ENCODE results near the gene DOCK7.

The DOCK7 gene

GRCh38 chr1:62676611-62677356 lies 11.4 kb downstream of the DOCK7 start:
- Histone ChIP-seq H3K27me3 (ENCODE audit: control insufficient read depth in 1 of 2, insufficient read depth in 2 of 2, low read length in 2 of 2) (no peaks in the 10 kb centered on the region), H3K27ac (ENCODE audit: low read length) (no peak overlapping the region), H3K4me3 (ENCODE audit: low read length in 2 of 2) (no peak overlapping the region), H3K4me1 (ENCODE audit: control insufficient read depth, insufficient read depth, low read length) (no peaks in the 10 kb centered on the region), H3K36me3 (ENCODE audit: control insufficient read depth in 2 of 2, insufficient read depth in 2 of 2, low read length in 2 of 2) (no peaks in the 10 kb centered on the region), H3K9ac (ENCODE audit: low read length in 2 of 2) (no peak overlapping the region), H3K9me3 (ENCODE audit: control insufficient read depth in 2 of 2, low read length in 2 of 2) (no peaks in the 10 kb centered on the region)

DNA sequence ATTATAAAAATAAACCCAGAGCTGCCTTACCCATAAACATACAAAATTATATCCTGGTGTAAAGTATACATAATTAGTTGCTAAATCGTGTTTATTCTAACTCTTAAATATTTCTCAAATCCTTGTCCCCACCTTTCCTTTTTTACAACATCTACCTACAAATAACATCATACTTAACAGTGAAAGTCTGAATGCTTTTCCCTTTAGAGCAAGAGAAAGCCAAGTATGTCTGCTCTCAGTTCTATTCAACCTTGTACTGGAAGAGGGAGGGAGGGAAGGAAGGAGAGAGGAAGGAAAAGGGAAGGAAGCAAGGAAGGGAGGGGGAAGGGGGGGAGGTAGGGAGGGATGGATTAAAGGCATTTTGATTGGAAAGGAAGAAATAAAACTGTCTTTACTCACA lies 14.6 kb downstream of the DOCK7 start:
- Histone ChIP-seq H3K27ac (ENCODE audit: low read length) (no peak overlapping the region), H3K27me3 (ENCODE audit: control insufficient read depth in 1 of 2, insufficient read depth in 2 of 2, low read length in 2 of 2) (no peaks in the 10 kb centered on the region), H3K36me3 (ENCODE audit: control insufficient read depth in 2 of 2, insufficient read depth in 2 of 2, low read length in 2 of 2) (no peaks in the 10 kb centered on the region), H3K9ac (ENCODE audit: low read length in 2 of 2) (no peak overlapping the region), H3K4me3 (ENCODE audit: low read length in 2 of 2) (no peak overlapping the region), H3K4me1 (ENCODE audit: control insufficient read depth, insufficient read depth, low read length) (no peaks in the 10 kb centered on the region), H3K9me3 (ENCODE audit: control insufficient read depth in 2 of 2, low read length in 2 of 2) (no peaks in the 10 kb centered on the region)

GRCh38 chr1:62672029-62672428 lies 16.2 kb downstream of the DOCK7 start:
- Histone ChIP-seq H3K4me3 (ENCODE audit: low read length in 2 of 2) (no peak overlapping the region), H3K36me3 (ENCODE audit: control insufficient read depth in 2 of 2, insufficient read depth in 2 of 2, low read length in 2 of 2) (no peaks in the 10 kb centered on the region), H3K27me3 (ENCODE audit: control insufficient read depth in 1 of 2, insufficient read depth in 2 of 2, low read length in 2 of 2) (no peaks in the 10 kb centered on the region), H3K9ac (ENCODE audit: low read length in 2 of 2) (no peak overlapping the region), H3K4me1 (ENCODE audit: control insufficient read depth, insufficient read depth, low read length) (no peaks in the 10 kb centered on the region), H3K9me3 (ENCODE audit: control insufficient read depth in 2 of 2, low read length in 2 of 2) (no peaks in the 10 kb centered on the region), H3K27ac (ENCODE audit: low read length) (no peak overlapping the region)

DNA sequence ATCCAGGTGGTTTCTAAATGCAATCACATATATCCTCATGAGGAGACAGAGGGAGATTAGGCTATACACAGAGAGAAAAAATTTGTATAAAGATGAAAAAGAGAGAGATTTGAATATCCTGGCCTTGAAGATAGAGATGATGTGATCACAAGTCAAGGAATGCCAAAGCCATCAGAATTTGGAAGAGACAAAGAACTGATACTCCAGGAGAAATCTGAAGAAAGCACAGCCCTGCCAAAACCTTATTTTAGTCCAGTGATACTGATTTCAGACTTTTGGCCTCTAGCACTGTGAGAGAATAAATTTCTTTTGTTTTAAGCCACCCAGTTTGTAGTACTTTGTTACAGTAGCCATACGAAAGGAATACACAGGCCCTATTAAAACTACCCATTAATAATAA lies 33.4 kb downstream of the DOCK7 start:
- Histone ChIP-seq H3K4me1 (ENCODE audit: control insufficient read depth, insufficient read depth, low read length) (no peaks in the 10 kb centered on the region), H3K27me3 (ENCODE audit: control insufficient read depth in 1 of 2, insufficient read depth in 2 of 2, low read length in 2 of 2) (no peaks in the 10 kb centered on the region), H3K27ac (ENCODE audit: low read length) (no peak overlapping the region), H3K4me3 (ENCODE audit: low read length in 2 of 2) (no peak overlapping the region), H3K36me3 (ENCODE audit: control insufficient read depth in 2 of 2, insufficient read depth in 2 of 2, low read length in 2 of 2) (no peaks in the 10 kb centered on the region), H3K9ac (ENCODE audit: low read length in 2 of 2) (no peak overlapping the region), H3K9me3 (ENCODE audit: control insufficient read depth in 2 of 2, low read length in 2 of 2) (no peaks in the 10 kb centered on the region)

DNA sequence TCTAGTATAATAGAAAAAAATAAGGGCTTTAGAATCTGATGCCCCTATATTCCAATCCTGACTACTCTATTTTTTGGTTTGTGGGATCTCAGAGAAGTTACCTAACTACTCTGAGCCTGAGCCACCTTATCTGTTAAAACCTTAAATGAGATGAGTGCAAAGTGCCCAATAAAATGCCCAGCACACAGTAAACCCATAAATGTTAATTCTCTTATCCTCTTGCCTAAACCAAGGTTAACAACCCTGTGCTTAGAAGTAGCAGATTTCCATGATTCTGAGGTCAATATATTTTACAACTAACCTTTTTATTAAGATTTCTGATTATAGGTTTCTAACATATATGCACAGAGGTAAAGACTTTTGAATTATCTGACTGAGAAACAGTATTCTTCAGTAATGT lies 35.8 kb downstream of the DOCK7 start:
- no peaks in the 10 kb centered on the region for H3K27me3 ChIP-seq (ENCODE audit: control insufficient read depth in 1 of 2, insufficient read depth in 2 of 2, low read length in 2 of 2)
- no peak overlapping the region for H3K4me3 ChIP-seq (ENCODE audit: low read length in 2 of 2)
- no peaks in the 10 kb centered on the region for H3K9me3 ChIP-seq (ENCODE audit: control insufficient read depth in 2 of 2, low read length in 2 of 2)
- no peak overlapping the region for H3K27ac ChIP-seq (ENCODE audit: low read length)
- no peaks in the 10 kb centered on the region for H3K36me3 ChIP-seq (ENCODE audit: control insufficient read depth in 2 of 2, insufficient read depth in 2 of 2, low read length in 2 of 2)
- no peak overlapping the region for H3K9ac ChIP-seq (ENCODE audit: low read length in 2 of 2)
- no peaks in the 10 kb centered on the region for H3K4me1 ChIP-seq (ENCODE audit: control insufficient read depth, insufficient read depth, low read length)

DNA sequence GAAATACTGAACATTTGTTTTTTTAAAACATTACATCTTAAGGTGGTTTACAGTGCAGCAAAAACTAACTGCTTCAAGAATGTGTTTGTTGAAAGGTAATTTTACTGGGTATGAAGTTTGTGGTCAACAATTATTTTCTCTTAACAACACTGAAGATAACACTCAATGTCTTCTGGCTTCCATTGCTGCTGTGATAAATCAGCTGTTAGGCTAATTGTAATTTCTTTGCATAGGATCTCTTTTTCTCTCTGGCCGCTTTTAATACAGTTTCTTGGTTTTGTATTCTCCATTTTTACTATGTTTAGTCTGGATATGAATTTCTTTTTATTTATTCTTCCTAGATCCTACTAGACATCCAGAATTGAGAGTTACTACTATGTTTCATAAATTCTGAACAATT lies 44.9 kb downstream of the DOCK7 start:
- Histone ChIP-seq H3K4me1 (ENCODE audit: control insufficient read depth, insufficient read depth, low read length) (no peaks in the 10 kb centered on the region), H3K36me3 (ENCODE audit: control insufficient read depth in 2 of 2, insufficient read depth in 2 of 2, low read length in 2 of 2) (peaks cover 4 to 10% of the 10 kb centered on the region in 2 donors), H3K27ac (ENCODE audit: low read length) (no peak overlapping the region), H3K4me3 (ENCODE audit: low read length in 2 of 2) (no peak overlapping the region), H3K27me3 (ENCODE audit: control insufficient read depth in 1 of 2, insufficient read depth in 2 of 2, low read length in 2 of 2) (no peaks in the 10 kb centered on the region), H3K9me3 (ENCODE audit: control insufficient read depth in 2 of 2, low read length in 2 of 2) (no peaks in the 10 kb centered on the region), H3K9ac (ENCODE audit: low read length in 2 of 2) (no peak overlapping the region)

- no peaks in the 10 kb centered on the region for H3K9me3 ChIP-seq (ENCODE audit: control insufficient read depth in 2 of 2, low read length in 2 of 2)
- no peaks in the 10 kb centered on the region for H3K4me1 ChIP-seq (ENCODE audit: control insufficient read depth, insufficient read depth, low read length)
- H3K36me3 ChIP-seq (ENCODE audit: control insufficient read depth in 2 of 2, insufficient read depth in 2 of 2, low read length in 2 of 2) = peaks cover 9% of the 10 kb centered on the region in 2 donors
- H3K27ac ChIP-seq (ENCODE audit: low read length) = no peak overlapping the region
- no peak overlapping the region for H3K9ac ChIP-seq (ENCODE audit: low read length in 2 of 2)
- no peaks in the 10 kb centered on the region for H3K27me3 ChIP-seq (ENCODE audit: control insufficient read depth in 1 of 2, insufficient read depth in 2 of 2, low read length in 2 of 2)
- H3K4me3 ChIP-seq (ENCODE audit: low read length in 2 of 2) = no peak overlapping the region
Observed at GRCh38 chr1:62637392-62638105, 50.6 kb downstream of the DOCK7 start.

- no peak overlapping the region for H3K27ac ChIP-seq (ENCODE audit: low read length)
- H3K27me3 ChIP-seq (ENCODE audit: control insufficient read depth in 1 of 2, insufficient read depth in 2 of 2, low read length in 2 of 2) = no peaks in the 10 kb centered on the region
- no peak overlapping the region for H3K9ac ChIP-seq (ENCODE audit: low read length in 2 of 2)
- H3K4me3 ChIP-seq (ENCODE audit: low read length in 2 of 2) = no peak overlapping the region
- H3K4me1 ChIP-seq (ENCODE audit: control insufficient read depth, insufficient read depth, low read length) = no peaks in the 10 kb centered on the region
- H3K36me3 ChIP-seq (ENCODE audit: control insufficient read depth in 2 of 2, insufficient read depth in 2 of 2, low read length in 2 of 2) = peaks cover 4 to 10% of the 10 kb centered on the region in 2 donors
- H3K9me3 ChIP-seq (ENCODE audit: control insufficient read depth in 2 of 2, low read length in 2 of 2) = no peaks in the 10 kb centered on the region
Observed at GRCh38 chr1:62628506-62628905, 59.7 kb downstream of the DOCK7 start.

- H3K4me3 ChIP-seq (ENCODE audit: low read length in 2 of 2) = no peak overlapping the region
- no peak overlapping the region for H3K27ac ChIP-seq (ENCODE audit: low read length)
- peaks cover 0 to 4% of the 10 kb centered on the region in 2 donors for H3K36me3 ChIP-seq (ENCODE audit: control insufficient read depth in 2 of 2, insufficient read depth in 2 of 2, low read length in 2 of 2)
- no peaks in the 10 kb centered on the region for H3K27me3 ChIP-seq (ENCODE audit: control insufficient read depth in 1 of 2, insufficient read depth in 2 of 2, low read length in 2 of 2)
- no peaks in the 10 kb centered on the region for H3K9me3 ChIP-seq (ENCODE audit: control insufficient read depth in 2 of 2, low read length in 2 of 2)
- H3K9ac ChIP-seq (ENCODE audit: low read length in 2 of 2) = no peak overlapping the region
- H3K4me1 ChIP-seq (ENCODE audit: control insufficient read depth, insufficient read depth, low read length) = no peaks in the 10 kb centered on the region
Observed at GRCh38 chr1:62625415-62625814, 62.8 kb downstream of the DOCK7 start.

DNA sequence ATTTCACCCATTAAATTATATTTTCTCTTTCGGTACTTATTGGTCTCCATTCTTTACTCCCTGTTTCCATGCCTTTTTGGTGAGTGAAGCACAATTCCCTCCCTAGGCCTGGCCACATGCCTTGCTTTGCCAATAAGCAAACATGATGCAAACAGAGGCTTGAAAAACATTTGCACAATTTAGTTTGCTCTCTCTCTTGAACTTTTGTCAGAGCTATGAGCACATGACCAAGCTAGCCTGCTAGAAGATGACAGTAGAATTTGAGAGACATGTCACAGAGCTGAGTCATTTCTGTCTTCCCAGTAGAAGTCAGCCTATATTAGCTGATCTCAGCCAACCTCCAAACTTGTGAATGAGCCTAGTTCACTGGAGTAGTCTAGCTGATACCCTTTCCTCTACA lies 66.3 kb downstream of the DOCK7 start:
- H3K9me3 ChIP-seq (ENCODE audit: control insufficient read depth in 2 of 2, low read length in 2 of 2) = no peaks in the 10 kb centered on the region
- peaks cover 0 to 4% of the 10 kb centered on the region in 2 donors for H3K36me3 ChIP-seq (ENCODE audit: control insufficient read depth in 2 of 2, insufficient read depth in 2 of 2, low read length in 2 of 2)
- H3K4me3 ChIP-seq (ENCODE audit: low read length in 2 of 2) = no peak overlapping the region
- no peaks in the 10 kb centered on the region for H3K27me3 ChIP-seq (ENCODE audit: control insufficient read depth in 1 of 2, insufficient read depth in 2 of 2, low read length in 2 of 2)
- no peak overlapping the region for H3K27ac ChIP-seq (ENCODE audit: low read length)
- H3K9ac ChIP-seq (ENCODE audit: low read length in 2 of 2) = no peak overlapping the region
- H3K4me1 ChIP-seq (ENCODE audit: control insufficient read depth, insufficient read depth, low read length) = no peaks in the 10 kb centered on the region

- Histone ChIP-seq H3K4me1 (ENCODE audit: control insufficient read depth, insufficient read depth, low read length) (no peaks in the 10 kb centered on the region), H3K27me3 (ENCODE audit: control insufficient read depth in 1 of 2, insufficient read depth in 2 of 2, low read length in 2 of 2) (no peaks in the 10 kb centered on the region), H3K36me3 (ENCODE audit: control insufficient read depth in 2 of 2, insufficient read depth in 2 of 2, low read length in 2 of 2) (peaks cover 0 to 4% of the 10 kb centered on the region in 2 donors), H3K27ac (ENCODE audit: low read length) (no peak overlapping the region), H3K9ac (ENCODE audit: low read length in 2 of 2) (no peak overlapping the region), H3K9me3 (ENCODE audit: control insufficient read depth in 2 of 2, low read length in 2 of 2) (no peaks in the 10 kb centered on the region), H3K4me3 (ENCODE audit: low read length in 2 of 2) (no peak overlapping the region)
Observed at GRCh38 chr1:62613890-62614289, 74.3 kb downstream of the DOCK7 start.

Data from stomach smooth muscle (tissue), 2 donors.